GM12878 (cell line): ENCODE results near the gene KTI12. TPM values are rescaled to one million over a fixed set of nuclear protein-coding genes. Genes with fewer than 3 reads are reported as not detected.

Experiments used
- ATAC-seq: fragments of 200-7000 bp; cut with Tn5 transposase; 3 replicates; pipeline ENCODE4 v1.9.1; 2020; ENCODE audit warnings: mild to moderate bottlenecking, moderate library complexity
- BruUV-seq: library from RNA; stranded (reverse); fragments of 400-500 nt; replicated peaks from 2 replicates; lab custom pipeline; 2021; lab: Mats Ljungman, UMichigan
- CTCF ChIA-PET: fragments of 300-600 bp; sonication (Branson Sonifier 250); formaldehyde crosslinking; extraction: SDS; loops from one replicate; lab custom pipeline; 2021; ENCODE audit warnings: inconsistent platforms; lab: Yijun Ruan, JAX
- POLR2A ChIA-PET: fragments of 350-600 bp; formaldehyde crosslinking; extraction: SDS; loops from one replicate; lab custom pipeline; 2021; ENCODE audit warnings: inconsistent platforms; lab: Charles Lee
- RAD21 ChIA-PET: fragments of 300-600 bp; sonication (Branson Sonifier 250); formaldehyde crosslinking; loops from one replicate; lab custom pipeline; 2023; ENCODE audit warnings: antibody characterized with exemption; ENCODE audit not compliant: unreplicated experiment; lab: Charles Lee
- SMC1A ChIA-PET: fragments of 300-600 bp; sonication (Branson Sonifier 250); formaldehyde crosslinking; loops from one replicate; lab custom pipeline; 2023; ENCODE audit not compliant: unreplicated experiment, uncharacterized antibody; lab: Charles Lee
- DNase-seq: peaks from one replicate; pipeline ENCODE4 v3.0.0-alpha.2; 2011; ENCODE audit warnings: low read depth, low spot score
- FAIRE-seq: peaks from 3 replicates; lab custom pipeline; 2011; peaks lifted over from hg19 to GRCh38; lab: Jason Lieb, UNC
- H2AFZ ChIP-seq: 2 replicates; pipeline ENCODE4 v1.6.0; 2011; ENCODE audit warnings: low read depth, low read length, control low read depth; ENCODE audit not compliant: control insufficient read depth
- H3K27ac ChIP-seq: 2 replicates; pipeline ENCODE4 v1.5.1; 2011; ENCODE audit warnings: control low read depth; ENCODE audit not compliant: control insufficient read depth, insufficient read depth
- H3K27me3 ChIP-seq, 2 experiments: replicated peaks in 1 of 2; 2 replicates each; pipeline versions ENCODE4 v1.6.0 to v1.6.1; 2011; ENCODE audit warnings: low read length in 1 of 2; ENCODE audit not compliant: control insufficient read depth in 2 of 2, insufficient read depth in 2 of 2
- H3K36me3 ChIP-seq, 2 experiments: 2 replicates each; pipeline ENCODE4 v1.5.1; 2011; ENCODE audit warnings: low read length in 1 of 2; ENCODE audit not compliant: control insufficient read depth in 2 of 2, insufficient read depth in 2 of 2
- H3K4me1 ChIP-seq: 2 replicates; pipeline ENCODE4 v1.6.1; 2011; ENCODE audit warnings: mild to moderate bottlenecking, low read length, moderate library complexity, mixed read lengths; ENCODE audit not compliant: control insufficient read depth, insufficient read depth
- H3K4me2 ChIP-seq: 2 replicates; pipeline ENCODE4 v1.6.0; 2011; ENCODE audit warnings: control low read depth; ENCODE audit not compliant: control insufficient read depth, insufficient read depth
- H3K4me3 ChIP-seq: fragments of 200-600 bp; sonication (generic); 2 replicates; pipeline ENCODE4 v1.5.1; 2016
- H3K79me2 ChIP-seq: 2 replicates; pipeline ENCODE4 v1.6.0; 2011; ENCODE audit warnings: low read length; ENCODE audit not compliant: control insufficient read depth, insufficient read depth
- H3K9ac ChIP-seq: 2 replicates; pipeline ENCODE4 v1.8.0; 2011; ENCODE audit warnings: low read length, control low read depth, mixed read lengths; ENCODE audit not compliant: control insufficient read depth, insufficient read depth
- H3K9me3 ChIP-seq: replicated peaks from 3 replicates; pipeline ENCODE4 v1.5.1; 2011; ENCODE audit warnings: mild to moderate bottlenecking, low read length; ENCODE audit not compliant: control insufficient read depth, insufficient read depth
- H4K20me1 ChIP-seq: 2 replicates; pipeline ENCODE4 v1.6.0; 2011; ENCODE audit not compliant: control insufficient read depth, insufficient read depth
- ETV6 ChIP-seq, 2 experiments: fragments of 450-650 bp in 1 of 2; IDR thresholded peaks in 1 of 2; conservative IDR thresholded peaks in 1 of 2; 2 replicates each; pipeline ENCODE4 v1.6.1; 2014; ENCODE audit warnings: antibody characterized with exemption in 1 of 2, borderline replicate concordance in 1 of 2, low read depth in 1 of 2, mild to moderate bottlenecking in 1 of 2, moderate library complexity in 1 of 2
- HCFC1 ChIP-seq: fragments of 150-350 bp; IDR thresholded peaks from 2 replicates; pipeline ENCODE4 v1.6.1; 2014; ENCODE audit warnings: low read length
- MAX ChIP-seq: IDR thresholded peaks from 2 replicates; pipeline ENCODE4 v1.6.1; 2012; ENCODE audit warnings: low read depth, low read length, improper control_type of control experiment
- NFIC ChIP-seq: IDR thresholded peaks from 2 replicates; pipeline ENCODE4 v1.6.1; 2012; ENCODE audit warnings: low read depth, mild to moderate bottlenecking, inconsistent platforms, low read length, moderate library complexity
- SIN3A ChIP-seq: IDR thresholded peaks from 2 replicates; pipeline ENCODE4 v1.6.1; 2012; ENCODE audit warnings: low read depth, low read length, improper control_type of control experiment
- SMAD1 ChIP-seq: fragments of 450-650 bp; IDR thresholded peaks from 2 replicates; pipeline ENCODE4 v1.6.1; 2018; ENCODE audit warnings: mild to moderate bottlenecking, low read depth; ENCODE audit not compliant: partially characterized antibody
- SMAD5 ChIP-seq: IDR thresholded peaks from 2 replicates; pipeline ENCODE4 v1.6.1; 2016; ENCODE audit warnings: antibody characterized with exemption, low read depth
- SREBF1 ChIP-seq: IDR thresholded peaks from 2 replicates; pipeline ENCODE4 v1.6.1; 2012; ENCODE audit warnings: mild to moderate bottlenecking, low read length
- STAT1 ChIP-seq: fragments of 450-650 bp; conservative IDR thresholded peaks from 2 replicates; pipeline ENCODE4 v1.6.1; 2014; ENCODE audit warnings: antibody characterized with exemption, mild to moderate bottlenecking
- ZBED1 ChIP-seq: IDR thresholded peaks from 2 replicates; pipeline ENCODE4 v1.6.1; 2016; ENCODE audit warnings: borderline replicate concordance
- WGBS: methylation state at CpG from one replicate; pipeline ENCODE4 v1.1.6; 2016; ENCODE audit warnings: low lambda C conversion rate; ENCODE audit not compliant: insufficient replicate concordance, insufficient coverage; ENCODE audit errors: missing lambda C conversion rate; 5-methylcytosine and 5-hydroxymethylcytosine counted together
- in situ Hi-C: fragments of 300-500 bp; cut with MboI; formaldehyde crosslinking; loops from 9 replicates; pipeline ENCODE4 v1.14.3; 2018; ENCODE audit warnings: mixed read lengths
- intact Hi-C: fragments of 100-400 bp; cut with micrococcal nuclease; formaldehyde crosslinking; loops from one replicate; pipeline ENCODE4 v1.14.2; 2022; ENCODE audit not compliant: unreplicated experiment
- polyA plus RNA-seq, 11 experiments: library from polyadenylated mRNA; depleted of rRNA in 4 of 11; unstranded in 6 of 11; stranded (reverse) in 5 of 11; fragments of >200 nt; fragmentation: Nextera tagmentation in 4 of 11; fragmentation: Illumina TruSeq in 1 of 11; extraction: Ambion mirVana in 4 of 11; extraction: Trizol in 1 of 11; gene quantifications; 1 replicate in 1 of 11; 2 replicates in 10 of 11; pipeline versions ENCODE4 v1.2.1 to v1.2.3, GENCODE V29; 2011 to 2016; ENCODE audit warnings: inconsistent platforms in 2 of 11, missing spikeins in 2 of 11, low read depth in 1 of 11
- total RNA-seq, 4 experiments: library from RNA; depleted of rRNA in 3 of 4; stranded (reverse); fragments of >200 nt in 3 of 4; fragmentation: Illumina TruSeq in 1 of 4; extraction: Trizol in 1 of 4; gene quantifications; 2 replicates each; pipeline versions ENCODE4 v1.2.1 to v1.2.3, GENCODE V29; 2013 to 2021
- TF ChIP-seq, protein P1 (sequence below): fragments of 450-650 bp; IDR thresholded peaks from 2 replicates; pipeline ENCODE4 v1.6.1; 2016; ENCODE audit warnings: mild to moderate bottlenecking, moderate library complexity, borderline replicate concordance
- TF ChIP-seq, protein P2 (sequence below): fragments of 450-650 bp; IDR thresholded peaks from 2 replicates; pipeline ENCODE4 v1.6.1; 2016; ENCODE audit warnings: mild to moderate bottlenecking
- TF ChIP-seq, protein P3 (sequence below): fragments of 450-650 bp; IDR thresholded peaks from 2 replicates; pipeline ENCODE4 v1.6.1; 2016; ENCODE audit warnings: mild to moderate bottlenecking

Gene KTI12
- total and polyA plus RNA-seq, 10 of the 15 experiments (the other 5 are each of a cell fraction or from before 2014, with no cell fraction given) = 2.7 to 32.4 (median 17.6) TPM

- Histone ChIP-seq H3K79me2 (no peaks in the 10 kb centered on the region), H3K4me1 (no peaks in the 10 kb centered on the region), H3K9me3 (no peaks in the 10 kb centered on the region), H4K20me1 (no peaks in the 10 kb centered on the region), H3K27me3 (no peaks in the 10 kb centered on the region), H3K27ac (no peak overlapping the region), H3K4me2 (no peak overlapping the region), H2AFZ (no peak overlapping the region), H3K36me3 (no peaks in the 10 kb centered on the region), H3K9ac (no peak overlapping the region), H3K4me3 (no peak overlapping the region)
- ChIA-PET SMC1A (interaction anchor here (0.6 to 7.4 kb wide), 6 partner anchors 18 to 101 kb away, joined by 3 to 99 read pairs (median 5); no protein-coding TSS in a partner anchor), CTCF (interaction anchor here (1.0 to 12.2 kb wide), 3 partner anchors 12 to 100 kb away, joined by 3 to 177 read pairs (median 19); no protein-coding TSS in a partner anchor), RAD21 (interaction anchor here (1.0 to 7.2 kb wide), 4 partner anchors 12 to 101 kb away, joined by 3 to 96 read pairs (median 15); no protein-coding TSS in a partner anchor), POLR2A (no interaction called here)
- BruUV-seq = no TSS peak
- 22% methylated on average over 1 of the region's 1 CpG for WGBS
- in situ Hi-C loops (loop anchor here (5.0 kb wide), 1 partner anchor 96 kb away; no protein-coding TSS in a partner anchor), intact Hi-C loops (no loop called here)
- no peak for TF ChIP-seq SREBF1
- no peak for TF ChIP-seq SMAD5
- TF ChIP-seq, protein P1, sequence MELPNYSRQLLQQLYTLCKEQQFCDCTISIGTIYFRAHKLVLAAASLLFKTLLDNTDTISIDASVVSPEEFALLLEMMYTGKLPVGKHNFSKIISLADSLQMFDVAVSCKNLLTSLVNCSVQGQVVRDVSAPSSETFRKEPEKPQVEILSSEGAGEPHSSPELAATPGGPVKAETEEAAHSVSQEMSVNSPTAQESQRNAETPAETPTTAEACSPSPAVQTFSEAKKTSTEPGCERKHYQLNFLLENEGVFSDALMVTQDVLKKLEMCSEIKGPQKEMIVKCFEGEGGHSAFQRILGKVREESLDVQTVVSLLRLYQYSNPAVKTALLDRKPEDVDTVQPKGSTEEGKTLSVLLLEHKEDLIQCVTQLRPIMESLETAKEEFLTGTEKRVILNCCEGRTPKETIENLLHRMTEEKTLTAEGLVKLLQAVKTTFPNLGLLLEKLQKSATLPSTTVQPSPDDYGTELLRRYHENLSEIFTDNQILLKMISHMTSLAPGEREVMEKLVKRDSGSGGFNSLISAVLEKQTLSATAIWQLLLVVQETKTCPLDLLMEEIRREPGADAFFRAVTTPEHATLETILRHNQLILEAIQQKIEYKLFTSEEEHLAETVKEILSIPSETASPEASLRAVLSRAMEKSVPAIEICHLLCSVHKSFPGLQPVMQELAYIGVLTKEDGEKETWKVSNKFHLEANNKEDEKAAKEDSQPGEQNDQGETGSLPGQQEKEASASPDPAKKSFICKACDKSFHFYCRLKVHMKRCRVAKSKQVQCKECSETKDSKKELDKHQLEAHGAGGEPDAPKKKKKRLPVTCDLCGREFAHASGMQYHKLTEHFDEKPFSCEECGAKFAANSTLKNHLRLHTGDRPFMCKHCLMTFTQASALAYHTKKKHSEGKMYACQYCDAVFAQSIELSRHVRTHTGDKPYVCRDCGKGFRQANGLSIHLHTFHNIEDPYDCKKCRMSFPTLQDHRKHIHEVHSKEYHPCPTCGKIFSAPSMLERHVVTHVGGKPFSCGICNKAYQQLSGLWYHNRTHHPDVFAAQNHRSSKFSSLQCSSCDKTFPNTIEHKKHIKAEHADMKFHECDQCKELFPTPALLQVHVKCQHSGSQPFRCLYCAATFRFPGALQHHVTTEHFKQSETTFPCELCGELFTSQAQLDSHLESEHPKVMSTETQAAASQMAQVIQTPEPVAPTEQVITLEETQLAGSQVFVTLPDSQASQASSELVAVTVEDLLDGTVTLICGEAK = no peak
- TF ChIP-seq, protein P2, sequence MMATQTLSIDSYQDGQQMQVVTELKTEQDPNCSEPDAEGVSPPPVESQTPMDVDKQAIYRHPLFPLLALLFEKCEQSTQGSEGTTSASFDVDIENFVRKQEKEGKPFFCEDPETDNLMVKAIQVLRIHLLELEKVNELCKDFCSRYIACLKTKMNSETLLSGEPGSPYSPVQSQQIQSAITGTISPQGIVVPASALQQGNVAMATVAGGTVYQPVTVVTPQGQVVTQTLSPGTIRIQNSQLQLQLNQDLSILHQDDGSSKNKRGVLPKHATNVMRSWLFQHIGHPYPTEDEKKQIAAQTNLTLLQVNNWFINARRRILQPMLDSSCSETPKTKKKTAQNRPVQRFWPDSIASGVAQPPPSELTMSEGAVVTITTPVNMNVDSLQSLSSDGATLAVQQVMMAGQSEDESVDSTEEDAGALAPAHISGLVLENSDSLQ = no peak
- TF ChIP-seq HCFC1 = no peak
- TF ChIP-seq MAX = no peak
- no peak for TF ChIP-seq SMAD1
- no peak for TF ChIP-seq STAT1
- TF ChIP-seq, protein P3, sequence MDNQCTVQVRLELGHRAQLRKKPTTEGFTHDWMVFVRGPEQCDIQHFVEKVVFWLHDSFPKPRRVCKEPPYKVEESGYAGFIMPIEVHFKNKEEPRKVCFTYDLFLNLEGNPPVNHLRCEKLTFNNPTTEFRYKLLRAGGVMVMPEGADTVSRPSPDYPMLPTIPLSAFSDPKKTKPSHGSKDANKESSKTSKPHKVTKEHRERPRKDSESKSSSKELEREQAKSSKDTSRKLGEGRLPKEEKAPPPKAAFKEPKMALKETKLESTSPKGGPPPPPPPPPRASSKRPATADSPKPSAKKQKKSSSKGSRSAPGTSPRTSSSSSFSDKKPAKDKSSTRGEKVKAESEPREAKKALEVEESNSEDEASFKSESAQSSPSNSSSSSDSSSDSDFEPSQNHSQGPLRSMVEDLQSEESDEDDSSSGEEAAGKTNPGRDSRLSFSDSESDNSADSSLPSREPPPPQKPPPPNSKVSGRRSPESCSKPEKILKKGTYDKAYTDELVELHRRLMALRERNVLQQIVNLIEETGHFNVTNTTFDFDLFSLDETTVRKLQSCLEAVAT = no peak
- TF ChIP-seq SIN3A = no peak
- no peak for TF ChIP-seq ETV6 (conservative IDR thresholded peaks at IDR 0.05 in 1 of 2, IDR thresholded peaks at IDR 0.05 in 1 of 2; ENCODE audit: borderline replicate concordance in 1 of 2, low read depth in 1 of 2)
- no peak for TF ChIP-seq NFIC
- TF ChIP-seq ZBED1 = no peak
- ATAC-seq (no peak), FAIRE-seq (no peak), DNase-seq (no peak)
Measured at GRCh38 chr1:51998701-51999100, 34.9 kb downstream of the KTI12 start.
